Measurements from ENCODE around the gene STK4.

DNA sequence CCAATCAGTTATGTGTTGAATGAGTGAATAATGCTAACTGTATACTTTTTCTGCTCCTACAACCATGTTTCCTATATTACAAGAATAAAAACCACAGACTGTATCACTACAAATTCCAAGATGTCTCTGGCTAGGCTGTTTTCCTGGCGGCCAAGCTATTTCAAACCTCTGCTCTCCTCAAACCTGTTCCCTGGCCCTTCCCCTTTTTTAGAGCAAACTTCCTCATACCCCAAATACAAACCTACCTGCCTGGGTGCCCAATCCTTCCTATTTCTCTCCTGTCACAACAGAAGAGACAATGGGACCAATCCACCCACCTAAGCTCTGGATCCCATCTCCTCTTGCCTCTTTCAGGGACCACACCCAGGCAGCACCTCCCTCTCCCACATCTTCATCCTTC is 13.6 kb upstream of the STK4 start:
- TF ChIP-seq, protein P1, sequence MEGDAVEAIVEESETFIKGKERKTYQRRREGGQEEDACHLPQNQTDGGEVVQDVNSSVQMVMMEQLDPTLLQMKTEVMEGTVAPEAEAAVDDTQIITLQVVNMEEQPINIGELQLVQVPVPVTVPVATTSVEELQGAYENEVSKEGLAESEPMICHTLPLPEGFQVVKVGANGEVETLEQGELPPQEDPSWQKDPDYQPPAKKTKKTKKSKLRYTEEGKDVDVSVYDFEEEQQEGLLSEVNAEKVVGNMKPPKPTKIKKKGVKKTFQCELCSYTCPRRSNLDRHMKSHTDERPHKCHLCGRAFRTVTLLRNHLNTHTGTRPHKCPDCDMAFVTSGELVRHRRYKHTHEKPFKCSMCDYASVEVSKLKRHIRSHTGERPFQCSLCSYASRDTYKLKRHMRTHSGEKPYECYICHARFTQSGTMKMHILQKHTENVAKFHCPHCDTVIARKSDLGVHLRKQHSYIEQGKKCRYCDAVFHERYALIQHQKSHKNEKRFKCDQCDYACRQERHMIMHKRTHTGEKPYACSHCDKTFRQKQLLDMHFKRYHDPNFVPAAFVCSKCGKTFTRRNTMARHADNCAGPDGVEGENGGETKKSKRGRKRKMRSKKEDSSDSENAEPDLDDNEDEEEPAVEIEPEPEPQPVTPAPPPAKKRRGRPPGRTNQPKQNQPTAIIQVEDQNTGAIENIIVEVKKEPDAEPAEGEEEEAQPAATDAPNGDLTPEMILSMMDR (IDR thresholded peaks at IDR 0.05): no peak
- TF ChIP-seq POLR2A (IDR thresholded peaks at IDR 0.05) (no peak), POLR2AphosphoS5 (IDR thresholded peaks at IDR 0.05; ENCODE audit: insufficient read depth in 1 of 2, low read depth in 1 of 2) (no peak)

All from vagina (tissue), 2 donors.